Measurements from ENCODE around the gene TPT1.
"Not testable (repeated sequence)": the region's sequence is repeated elsewhere in the genome, so short reads cannot be mapped to it uniquely, and the experiment has no call there.

Gene TPT1

DNA sequence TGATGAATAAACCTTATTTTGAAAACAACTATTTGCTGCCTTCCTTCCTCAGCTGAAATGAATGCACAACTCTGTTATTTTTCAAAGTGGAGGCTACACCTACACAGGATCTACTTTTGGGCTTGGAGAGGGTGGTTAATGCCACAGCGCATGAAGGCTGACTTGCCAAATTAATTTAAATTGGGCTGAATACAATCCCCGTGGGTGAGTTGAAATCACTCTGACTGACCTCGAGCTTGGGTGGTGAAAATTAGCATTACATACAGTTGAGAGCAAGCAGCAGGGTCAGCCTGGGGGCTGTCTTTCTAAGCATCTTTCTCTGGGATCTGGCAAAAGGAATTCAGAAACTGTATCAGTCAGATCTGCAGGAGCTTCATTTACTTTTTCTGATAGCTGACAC is 38.5 kb downstream of the TPT1 start:
- DNase-seq (ENCODE audit: low spot score) = no peak

DNA sequence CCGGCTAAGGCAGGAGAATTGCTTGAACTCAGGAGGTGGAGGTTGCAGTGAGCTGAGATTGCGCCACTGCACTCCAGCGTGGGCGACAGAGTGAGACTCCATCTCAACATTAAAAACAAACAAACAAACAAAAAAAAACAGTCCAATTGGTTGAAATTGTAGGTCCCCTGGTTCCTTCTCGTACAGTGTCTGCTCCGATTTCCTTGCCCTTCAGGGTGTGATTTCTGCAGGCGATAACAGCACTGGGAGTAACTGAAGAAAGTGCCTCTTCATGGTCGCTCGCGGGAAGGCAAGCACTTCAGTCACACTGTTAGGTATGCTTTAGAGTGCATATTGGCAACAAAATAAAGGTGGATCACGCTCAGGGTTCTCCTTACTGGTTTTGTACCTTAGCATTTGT is 39.7 kb downstream of the TPT1 start:
- no peak for DNase-seq (ENCODE audit: low spot score)

DNA sequence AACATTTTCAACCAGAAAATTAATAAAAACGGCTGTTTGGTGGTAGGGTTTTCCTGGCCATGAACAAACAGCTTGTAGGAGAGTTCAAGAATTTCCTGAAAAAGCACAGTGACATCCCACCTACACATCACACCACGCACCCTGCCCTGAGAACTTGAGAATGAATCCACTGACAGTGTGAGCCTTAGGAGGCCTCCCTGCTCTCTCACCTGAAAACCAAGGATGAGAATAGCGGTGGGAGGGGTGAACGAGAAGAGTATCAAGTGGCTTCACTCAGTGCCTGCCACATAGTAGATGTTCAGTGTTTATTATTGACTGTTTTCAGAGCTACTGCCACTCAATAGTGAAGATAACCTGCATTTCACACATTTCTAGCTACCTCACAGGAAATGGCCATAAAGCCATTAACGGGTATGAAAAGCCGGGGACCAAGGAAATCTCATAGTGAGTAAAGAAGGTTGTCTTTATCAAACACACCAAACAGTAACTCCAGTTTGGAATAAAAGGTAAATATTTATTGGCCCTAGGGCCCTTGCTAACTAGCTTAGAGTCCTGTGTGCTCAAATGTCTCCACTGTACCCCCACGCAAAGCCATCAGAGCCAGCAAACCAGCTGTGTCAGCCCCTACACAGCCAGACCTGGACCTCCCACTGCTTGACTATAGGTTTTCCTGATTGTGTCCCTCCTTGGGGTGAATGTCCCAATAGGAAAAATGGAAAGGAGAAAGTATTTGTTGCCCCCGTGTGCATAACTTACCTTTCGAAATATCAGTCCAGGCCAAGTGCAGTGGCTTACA is 40.6 kb downstream of the TPT1 start:
- DNase-seq (ENCODE audit: low spot score) = no peak

DNA sequence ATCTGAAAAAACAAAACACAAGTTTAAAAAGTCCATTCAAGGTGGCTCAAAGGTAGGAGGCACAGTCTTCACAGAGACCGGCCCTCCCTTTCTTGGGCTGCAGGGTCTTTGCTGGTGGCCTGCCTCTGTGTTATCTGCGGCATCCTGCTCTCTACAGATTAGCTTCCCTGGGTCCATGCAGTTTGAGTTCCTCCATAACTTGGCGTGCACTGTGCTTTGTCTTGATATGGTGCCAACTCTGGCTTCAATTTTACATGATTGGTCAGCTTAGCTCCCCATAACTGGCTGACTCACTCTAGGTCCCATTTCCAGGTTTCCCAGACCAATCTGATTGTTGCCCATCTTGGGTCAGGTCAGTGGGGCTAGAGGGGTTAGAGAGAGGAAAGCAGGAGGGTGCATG is 41.8 kb downstream of the TPT1 start:
- no peak for DNase-seq (ENCODE audit: low spot score)

DNA sequence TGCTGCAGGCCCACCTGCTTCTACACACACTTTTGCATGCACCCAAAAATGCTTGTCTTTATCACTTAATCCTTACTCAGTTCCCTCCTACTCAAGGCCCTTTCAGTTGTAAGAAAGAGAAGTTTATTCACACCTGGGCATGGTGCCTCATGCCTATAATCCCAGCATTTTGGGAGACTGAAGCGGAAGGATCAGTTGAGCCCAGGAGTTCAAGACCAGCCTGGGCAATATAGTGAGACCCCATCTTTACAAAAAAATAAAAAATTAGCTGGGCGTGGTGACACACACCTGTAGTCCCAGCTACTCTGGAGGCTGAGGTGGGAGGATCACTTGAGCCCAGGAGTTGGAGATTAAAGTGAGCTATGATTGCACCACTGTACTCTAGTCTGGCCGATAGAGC is 42.4 kb downstream of the TPT1 start:
- not testable (repeated sequence) for DNase-seq (ENCODE audit: low spot score)

DNA sequence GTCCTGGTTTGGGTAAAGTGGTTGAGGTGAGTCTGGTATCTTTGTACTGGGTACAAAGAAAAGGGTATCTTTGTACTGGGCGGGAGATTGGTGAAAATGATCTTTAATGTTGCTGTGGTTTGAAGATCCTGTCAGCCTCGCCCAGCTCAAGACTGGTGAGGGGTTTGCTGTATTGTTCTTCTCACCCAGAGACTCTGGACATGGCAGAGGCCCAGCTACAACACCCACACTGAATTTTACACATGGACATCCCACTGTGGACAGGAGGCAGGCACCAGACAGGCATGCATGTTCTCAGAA is 42.8 kb downstream of the TPT1 start:
- no peak for DNase-seq (ENCODE audit: low spot score)

DNA sequence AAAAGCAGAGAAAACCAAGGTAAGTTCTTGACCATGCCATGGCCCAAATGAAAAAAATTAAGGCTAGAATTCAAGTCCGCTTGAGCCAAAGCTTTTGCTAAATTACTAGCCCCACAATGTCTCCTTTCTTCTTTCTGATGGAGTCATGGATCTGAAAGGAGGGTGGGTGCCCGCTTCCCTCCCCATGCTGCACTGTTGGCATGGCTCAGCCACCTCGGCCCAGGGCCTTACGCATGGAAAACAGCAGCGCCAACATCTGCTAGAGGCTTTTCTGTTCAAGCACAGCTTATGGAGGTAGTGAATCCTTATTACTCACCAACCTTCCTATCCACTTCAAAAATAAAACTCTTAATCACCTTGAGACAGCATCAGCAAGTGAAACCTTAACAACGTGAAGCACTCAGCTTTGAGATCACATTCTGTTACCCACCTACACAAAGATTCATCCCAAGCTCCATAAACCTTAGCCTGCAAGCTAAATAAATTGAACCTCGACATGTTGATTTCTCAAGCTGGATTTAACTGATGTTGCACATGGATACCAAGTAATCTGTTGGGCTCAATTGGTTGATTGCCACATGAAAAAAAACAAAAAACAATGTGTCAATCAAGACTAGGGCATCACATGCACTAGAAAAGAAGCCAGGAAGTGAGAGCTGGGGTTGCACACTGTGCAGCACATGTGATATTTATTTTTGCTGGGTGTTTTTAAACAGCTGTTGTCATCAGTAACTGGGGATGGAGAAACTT is 43.4 kb downstream of the TPT1 start:
- DNase-seq (ENCODE audit: low spot score) = no peak

DNA sequence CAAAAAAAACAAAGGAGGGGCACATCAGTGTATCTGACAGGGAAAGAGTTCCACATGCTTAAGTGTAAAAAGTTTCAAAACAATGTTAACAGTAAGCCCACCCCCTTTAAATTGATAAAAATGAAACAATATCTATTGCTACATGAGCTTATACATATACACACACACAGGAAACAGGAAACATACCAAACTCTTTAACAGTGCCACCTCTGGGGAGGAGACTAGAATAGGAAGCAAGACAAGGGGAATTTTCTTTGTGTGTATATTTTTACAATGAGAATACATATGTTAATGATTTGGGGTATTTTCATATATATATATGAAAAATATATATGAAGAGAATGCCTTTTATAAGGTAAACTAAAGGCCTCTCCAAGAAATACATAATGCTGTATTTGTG is 44.7 kb downstream of the TPT1 start:
- no peak for DNase-seq (ENCODE audit: low spot score)

DNA sequence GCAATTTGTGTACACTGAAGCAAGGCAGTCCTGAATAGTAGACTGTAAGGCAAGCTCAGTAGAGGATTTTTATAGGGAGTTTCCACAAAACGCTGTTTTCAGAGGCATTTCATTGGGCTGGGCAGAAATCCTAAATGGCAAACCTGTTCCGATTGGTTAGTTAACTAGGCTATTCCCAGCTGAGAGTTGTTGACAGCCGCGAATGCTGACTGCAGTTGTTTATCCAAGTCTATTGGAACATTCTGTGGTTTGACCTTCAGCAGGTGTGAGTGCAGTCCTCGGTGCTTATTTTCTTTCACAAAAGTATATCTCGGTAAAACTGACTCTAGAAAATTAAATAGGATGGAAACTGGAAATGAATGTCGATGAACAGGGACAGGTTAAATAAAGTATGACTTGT is 45.4 kb downstream of the TPT1 start:
- DNase-seq (ENCODE audit: low spot score) = no peak

DNA sequence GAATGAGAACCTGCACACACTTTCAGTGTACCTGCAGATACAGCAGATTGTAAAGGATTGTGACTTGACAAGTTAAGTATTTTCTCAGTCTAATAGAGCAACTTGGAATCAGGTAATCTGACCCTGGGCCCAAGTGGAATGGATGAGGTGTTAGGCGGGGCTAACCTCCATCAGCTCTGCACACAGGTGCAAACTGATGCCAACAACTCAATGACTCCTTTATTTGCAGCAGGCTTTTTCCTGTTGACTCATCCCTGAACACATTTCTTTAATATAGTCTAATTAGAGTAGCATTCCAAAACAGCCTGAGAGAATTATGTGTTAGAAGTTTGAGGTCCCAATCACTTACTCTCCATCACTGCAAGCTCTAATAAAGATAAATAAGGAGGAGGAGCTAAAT is 48.8 kb downstream of the TPT1 start:
- DNase-seq (ENCODE audit: low spot score) = peak; percentile 47

DNA sequence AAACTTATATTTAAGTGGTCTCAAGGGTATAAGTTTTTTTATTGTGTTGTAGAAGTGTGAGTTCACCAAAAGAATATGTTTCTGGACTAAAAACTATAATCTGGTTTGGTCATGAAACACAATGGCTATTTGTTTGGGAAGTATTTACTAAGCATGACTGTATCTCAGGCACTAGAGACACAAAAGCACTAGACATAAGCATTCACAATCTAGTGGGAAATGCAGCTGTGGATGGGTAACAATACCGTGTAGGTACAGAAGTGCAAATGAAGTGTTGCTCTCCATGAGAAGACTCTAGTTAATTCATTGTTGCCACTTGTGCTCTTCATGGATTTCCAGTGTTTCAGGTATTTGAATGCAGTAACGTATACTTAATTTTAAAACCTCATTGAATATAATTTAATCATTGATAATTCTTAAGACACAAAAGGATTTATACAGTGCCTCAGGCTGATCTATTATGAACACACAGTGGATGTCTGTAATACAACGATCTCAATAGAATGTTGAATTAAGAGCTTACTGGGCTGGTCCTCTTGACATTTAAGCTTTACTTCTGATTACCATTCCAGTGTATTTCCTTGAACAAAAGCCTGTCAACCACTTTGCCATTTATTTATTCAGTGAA is 50.9 kb downstream of the TPT1 start:
- DNase-seq (ENCODE audit: low spot score) = no peak

All from LoVo (cell line).